GM18870 (cell line): ENCODE data around the gene MAGEA9.
"Not testable (repeated sequence)": the region's sequence is repeated elsewhere in the genome, so short reads cannot be mapped to it uniquely, and the experiment has no call there.

Experiments
- ATAC-seq: cut with Tn5 transposase; IDR thresholded peaks from one replicate; pipeline ENCODE4 v1.9.1; 2021; ENCODE audit warnings: moderate library complexity; ENCODE audit not compliant: unreplicated experiment

The MAGEA9 gene, protein sequence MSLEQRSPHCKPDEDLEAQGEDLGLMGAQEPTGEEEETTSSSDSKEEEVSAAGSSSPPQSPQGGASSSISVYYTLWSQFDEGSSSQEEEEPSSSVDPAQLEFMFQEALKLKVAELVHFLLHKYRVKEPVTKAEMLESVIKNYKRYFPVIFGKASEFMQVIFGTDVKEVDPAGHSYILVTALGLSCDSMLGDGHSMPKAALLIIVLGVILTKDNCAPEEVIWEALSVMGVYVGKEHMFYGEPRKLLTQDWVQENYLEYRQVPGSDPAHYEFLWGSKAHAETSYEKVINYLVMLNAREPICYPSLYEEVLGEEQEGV

GRCh38 chrX:149781727-149782126 lies at the start of gene MAGEA9:
TSS of gene MAGEA9 (plus strand) at chrX:149781930. CDS start at chrX:149786211, 4,281 bp downstream.
- ATAC-seq, result not testable (repeated sequence)

DNA sequence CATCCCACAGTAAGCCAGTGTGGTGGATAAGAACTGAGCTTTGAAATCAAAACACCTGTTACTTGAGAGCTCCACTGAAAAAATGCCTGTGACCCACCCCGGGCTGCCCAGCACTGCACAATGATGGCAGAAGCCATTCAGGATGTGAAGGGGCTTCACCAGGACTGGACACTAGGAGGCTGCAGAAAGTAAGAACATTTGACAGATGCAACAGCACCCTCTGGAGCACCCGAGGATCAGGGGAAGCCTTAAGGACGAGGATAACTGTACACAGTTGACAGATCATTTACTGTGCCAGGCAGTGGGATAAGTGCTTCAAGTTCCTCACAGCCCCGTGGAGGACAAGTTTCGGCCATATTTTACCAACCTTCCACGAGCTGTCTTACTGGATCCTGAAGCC lies 39.5 kb upstream of the MAGEA9 start:
- not testable (repeated sequence) for ATAC-seq

GRCh38 chrX:149746390-149747007 lies 35.2 kb upstream of the MAGEA9 start:
- not testable (repeated sequence) for ATAC-seq

DNA sequence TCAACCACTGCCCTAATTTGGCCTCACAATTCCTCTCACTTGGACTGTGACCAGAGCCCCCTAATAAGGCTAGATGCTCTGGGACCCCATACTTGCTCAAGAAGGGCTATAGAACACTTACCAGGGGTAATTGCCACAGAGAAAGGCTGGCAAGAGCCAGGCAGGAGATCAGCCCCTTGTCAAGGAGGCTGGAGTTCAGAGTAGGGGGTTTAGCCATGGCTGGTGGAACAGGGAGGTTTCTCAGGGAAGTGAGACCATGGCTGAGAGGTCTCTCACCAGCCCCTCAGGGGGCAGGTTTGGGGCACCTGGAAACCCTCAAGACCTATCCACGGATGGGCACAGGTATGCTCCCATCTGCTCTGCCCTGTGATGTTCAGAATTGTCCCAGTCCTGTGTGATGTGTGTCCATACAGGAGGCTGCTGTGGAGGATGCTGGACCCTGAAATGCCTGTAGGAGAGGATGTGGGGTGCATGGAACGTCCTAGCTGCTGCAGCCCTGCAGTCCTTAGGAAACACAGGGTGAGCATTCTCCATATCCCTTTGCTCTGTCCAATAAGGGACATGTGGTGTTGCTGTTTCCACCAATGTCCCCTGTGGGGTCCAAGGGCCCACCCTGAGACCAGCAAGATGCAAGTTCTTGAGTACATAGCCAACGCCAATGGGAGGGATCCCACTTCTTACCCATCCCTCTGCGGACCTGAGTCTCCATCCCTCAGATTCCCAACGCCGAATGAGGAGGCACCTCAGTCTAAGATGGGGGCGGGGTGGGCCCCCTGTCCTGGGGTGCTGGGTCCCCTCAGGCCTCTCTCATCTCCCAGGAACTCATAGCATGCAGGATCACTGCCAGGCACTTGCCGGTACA lies 24.3 kb upstream of the MAGEA9 start:
- ATAC-seq, result no peak

DNA sequence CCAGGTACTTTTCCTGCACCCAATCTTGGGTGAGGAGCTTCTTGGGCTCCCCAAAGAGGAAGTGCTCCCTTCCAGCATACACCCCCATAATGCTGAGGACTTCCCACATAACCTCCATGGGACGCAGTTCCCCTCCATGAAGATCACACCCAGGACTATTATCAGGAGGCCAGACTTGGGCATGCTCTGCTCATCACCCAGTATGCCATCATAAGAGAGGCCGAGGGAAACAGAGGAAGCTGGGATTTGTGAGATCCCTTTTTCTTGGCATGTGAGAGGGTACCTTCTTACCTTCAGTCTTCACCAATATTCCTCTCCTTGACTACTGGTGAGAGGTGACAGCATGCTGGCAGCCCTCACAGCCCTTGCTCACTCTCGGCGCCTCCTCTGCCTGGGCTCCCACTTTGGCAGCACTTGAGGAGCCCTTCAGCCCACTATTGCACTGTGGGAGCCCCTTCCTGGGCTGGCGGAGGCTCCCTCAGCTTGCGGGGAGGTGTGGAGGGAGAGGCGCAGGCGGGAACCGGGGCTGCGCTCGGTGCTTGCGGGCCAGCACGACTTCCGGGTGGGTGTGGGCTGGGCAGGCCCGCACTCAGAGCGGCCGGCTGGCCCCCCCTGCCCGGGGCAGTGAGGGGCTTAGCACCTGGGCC lies 23.5 kb upstream of the MAGEA9 start:
- ATAC-seq, result no peak

DNA sequence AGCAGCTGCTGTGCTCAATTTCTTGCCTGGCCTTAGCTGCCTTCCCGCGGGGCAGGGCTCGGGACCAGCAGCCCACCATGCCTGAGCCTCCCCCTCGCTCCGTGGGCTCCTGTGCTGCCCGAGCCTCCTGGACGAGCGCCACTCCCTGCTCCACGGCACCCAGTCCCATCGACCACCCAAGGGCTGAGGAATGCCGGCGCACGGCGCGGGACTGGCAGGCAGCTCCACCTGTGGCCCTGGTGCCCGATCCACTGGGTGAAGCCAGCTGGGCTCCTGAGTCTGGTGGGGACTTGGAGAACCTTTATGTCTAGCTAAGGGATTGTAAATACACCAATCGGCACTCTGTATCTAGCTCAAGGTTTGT lies 23.0 kb upstream of the MAGEA9 start:
- not testable (repeated sequence) for ATAC-seq

DNA sequence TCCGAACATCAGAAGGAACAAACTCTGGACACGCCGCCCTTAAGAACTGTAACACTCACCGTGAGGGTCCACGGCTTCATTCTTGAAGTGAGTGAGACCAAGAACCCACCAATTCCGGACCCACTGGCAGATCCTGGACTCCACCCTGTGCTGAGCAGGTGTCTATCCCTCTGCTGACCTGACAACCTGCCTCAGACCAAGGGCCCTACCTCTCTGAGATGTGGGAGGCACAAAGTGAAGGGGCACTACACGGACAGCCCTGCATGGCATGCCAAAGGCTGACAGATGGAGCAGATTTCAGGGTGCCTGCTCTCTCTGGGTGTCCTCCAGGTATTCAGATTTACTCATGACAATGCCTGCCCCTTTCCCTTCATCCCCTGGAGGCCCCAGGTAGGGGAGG lies 21.9 kb upstream of the MAGEA9 start:
- no peak for ATAC-seq

DNA sequence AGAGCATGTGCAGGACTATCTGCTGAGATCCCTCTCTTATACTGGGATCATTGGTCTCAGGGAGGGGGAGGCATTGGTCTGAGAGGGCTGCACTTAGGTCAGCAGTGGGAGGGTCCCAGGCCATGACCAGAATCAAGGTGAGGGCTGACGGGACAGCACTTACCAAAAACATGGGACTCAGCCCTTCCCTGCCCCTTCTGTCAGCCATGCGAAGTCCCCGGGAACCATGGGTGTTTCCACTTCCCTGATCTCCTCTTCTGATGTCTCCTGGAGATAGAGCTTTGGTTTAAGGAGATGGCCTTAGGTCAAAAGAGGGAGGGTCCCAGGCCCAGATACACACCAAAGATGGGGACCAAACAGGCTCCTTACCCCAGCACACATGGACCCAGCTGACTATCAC lies 20.8 kb upstream of the MAGEA9 start:
- no peak for ATAC-seq

GRCh38 chrX:149761858-149762674 lies 19.7 kb upstream of the MAGEA9 start:
- not testable (repeated sequence) for ATAC-seq

GRCh38 chrX:149762696-149763614 lies 18.8 kb upstream of the MAGEA9 start:
- no peak for ATAC-seq

DNA sequence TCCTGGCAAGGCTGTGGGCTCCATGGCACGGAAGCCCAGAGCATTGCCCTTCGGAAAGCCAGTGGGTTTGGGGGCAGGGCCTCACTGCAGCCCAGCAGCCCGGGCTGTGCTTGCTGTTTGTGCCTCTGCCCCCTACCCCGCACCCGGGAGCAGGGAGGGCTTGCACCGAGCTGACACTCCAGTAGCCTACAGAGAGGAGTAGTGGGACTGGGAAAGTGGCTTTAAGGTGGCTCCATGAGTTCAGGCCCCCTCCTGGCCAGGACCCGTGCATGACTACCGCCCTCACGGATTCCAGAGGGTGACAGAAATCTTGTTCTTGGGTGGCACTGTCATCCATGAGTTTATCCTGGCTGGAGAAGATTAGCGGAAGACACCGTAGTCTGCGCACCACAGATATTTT lies 11.4 kb upstream of the MAGEA9 start:
- ATAC-seq, result not testable (repeated sequence)

- not testable (repeated sequence) for ATAC-seq
These were observed 8.7 kb upstream of the MAGEA9 start for GRCh38 chrX:149773026-149773425.

DNA sequence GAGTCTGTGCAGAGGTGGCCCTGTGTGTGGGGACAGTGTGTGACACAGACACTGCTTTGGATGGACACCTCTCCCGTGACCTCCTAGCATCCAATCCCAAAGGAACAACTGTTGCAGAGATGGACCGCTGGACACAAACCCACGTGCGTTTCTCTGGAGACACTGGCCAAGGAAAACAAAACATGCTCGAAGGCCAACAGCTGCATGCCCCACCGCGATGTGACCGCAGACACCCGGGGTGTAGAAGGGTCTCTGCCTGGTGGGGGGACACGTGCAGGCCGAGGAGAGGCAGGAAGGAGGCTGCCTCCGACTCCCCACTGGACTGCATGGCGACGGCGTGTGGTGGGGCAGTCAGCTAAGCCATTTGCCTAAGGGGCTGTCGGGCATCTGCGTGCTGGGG lies 8.0 kb upstream of the MAGEA9 start, which contains the start of gene HSFX1:
HSFX1 (plus strand) TSS at position 301 of the 400 bp plus-strand sequence. CDS start 614 bp downstream, outside the sequence.
- ATAC-seq, result not testable (repeated sequence)

DNA sequence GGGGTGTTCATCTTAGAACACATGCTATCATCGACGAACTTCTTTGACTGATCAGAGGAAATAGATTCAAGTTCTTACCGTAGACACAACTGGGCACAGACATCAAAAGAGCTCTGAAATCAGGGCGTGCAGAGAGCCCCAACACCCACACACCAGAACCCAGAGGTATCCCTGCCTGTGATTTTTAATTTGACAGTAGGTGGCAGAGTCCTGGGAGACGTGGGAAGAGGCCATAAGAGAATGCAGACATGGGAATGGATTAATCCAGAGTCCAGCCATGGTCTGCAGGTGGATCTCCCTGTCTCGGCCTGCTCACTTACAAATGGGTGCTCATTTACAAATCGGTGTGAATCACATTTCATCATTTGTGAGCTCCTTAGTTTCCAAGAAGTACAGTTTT lies 3.7 kb upstream of the MAGEA9 start:
- ATAC-seq, result not testable (repeated sequence)

DNA sequence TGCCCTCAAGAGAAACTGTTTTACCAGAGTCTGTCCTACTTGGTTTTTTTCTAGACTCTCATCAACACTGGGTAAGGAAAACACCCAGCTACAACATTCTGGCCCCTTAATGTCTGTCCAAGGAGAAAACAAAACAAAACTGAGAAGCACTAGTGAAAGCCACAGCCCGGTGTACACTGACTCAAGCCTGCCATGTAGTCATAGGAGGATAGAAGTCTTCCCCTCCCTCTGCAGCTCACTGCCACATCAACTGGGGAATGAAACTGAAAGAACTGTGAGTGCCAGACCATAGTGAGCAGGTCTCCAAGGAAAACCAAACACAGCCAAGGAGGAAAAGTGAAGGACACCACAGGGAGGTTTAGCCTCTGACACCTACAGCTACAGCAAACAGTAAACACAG lies 13.8 kb downstream of the MAGEA9 start:
- peak; percentile 100 for ATAC-seq

DNA sequence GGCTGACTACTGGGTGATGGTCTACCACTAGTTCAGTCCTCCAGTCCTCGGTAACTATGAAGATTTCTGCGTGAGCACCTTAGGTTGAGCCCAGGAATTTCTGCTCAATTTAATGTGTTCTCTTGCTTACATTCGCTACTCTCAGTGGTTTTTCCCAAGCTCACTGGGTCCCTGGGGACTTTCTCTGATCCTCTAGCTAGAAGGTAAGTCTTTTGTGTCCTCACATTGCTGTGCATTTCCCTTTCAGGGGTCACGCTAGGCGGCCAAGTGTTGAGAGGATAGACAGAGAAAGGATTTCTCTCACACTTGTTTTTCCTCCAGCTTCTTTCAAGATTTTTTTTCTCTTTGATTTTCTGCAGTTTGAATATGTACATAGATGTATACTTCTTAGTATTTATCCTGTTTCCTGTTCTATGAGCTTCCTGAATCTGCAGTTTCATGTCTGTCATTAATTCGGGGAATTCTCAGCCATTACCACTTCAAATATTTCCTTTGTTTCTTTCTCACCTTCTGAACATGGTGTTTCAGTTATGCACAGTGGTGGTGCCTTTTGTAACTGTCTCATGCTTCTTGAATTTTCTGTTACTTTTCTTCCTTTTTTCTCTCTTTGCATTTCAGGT lies 17.5 kb downstream of the MAGEA9 start:
- no peak for ATAC-seq

DNA sequence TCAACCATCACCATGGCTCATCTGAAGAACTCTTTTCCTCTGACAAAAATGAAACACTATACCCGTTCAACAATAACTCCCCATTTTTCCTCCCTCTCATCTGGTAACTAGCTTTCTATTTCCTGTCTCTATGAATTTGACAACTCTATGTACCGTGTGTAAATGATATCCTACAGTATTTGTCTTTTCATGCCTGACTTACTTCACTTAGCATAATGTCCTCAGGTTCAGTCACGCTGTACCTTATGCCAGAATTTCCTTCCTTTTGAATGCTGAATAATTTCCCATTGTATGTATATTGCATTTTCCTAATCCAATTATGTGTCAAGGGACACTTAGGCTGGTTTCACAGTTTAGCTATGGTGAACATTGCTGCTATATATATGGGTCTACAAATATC lies 18.2 kb downstream of the MAGEA9 start:
- ATAC-seq, result no peak

- no peak for ATAC-seq
These were observed 21.8 kb downstream of the MAGEA9 start for GRCh38 chrX:149803458-149804062.
